Liver (tissue), 9 donors: Measurements from ENCODE around the gene TBC1D5. TPM values are rescaled to one million over a fixed set of nuclear protein-coding genes. Genes with fewer than 3 reads are reported as not detected.

Experiments
- DNase-seq: peaks from one replicate; pipeline ENCODE4 v3.0.0-alpha.2; 2017; ENCODE audit warnings: low spot score
- H3K27ac ChIP-seq, 2 donors: one replicate each; pipeline ENCODE4 v1.7.0; 2013; ENCODE audit warnings: inconsistent platforms in 2 of 2, low read length in 2 of 2, control low read depth in 1 of 2, low read depth in 1 of 2, mild to moderate bottlenecking in 1 of 2
- H3K27me3 ChIP-seq, 4 donors: one replicate each; pipeline versions ENCODE4 v1.6.1 to v1.7.0; 2013; ENCODE audit warnings: low read length in 3 of 4, inconsistent platforms in 1 of 4, mild to moderate bottlenecking in 1 of 4, moderate library complexity in 1 of 4; ENCODE audit not compliant: control insufficient read depth in 4 of 4, insufficient read depth in 4 of 4
- H3K36me3 ChIP-seq, 4 donors: one replicate each; pipeline versions ENCODE4 v1.6.1 to v1.7.0; 2013; ENCODE audit warnings: low read length in 3 of 4, mild to moderate bottlenecking in 3 of 4, low read depth in 1 of 4, moderate library complexity in 1 of 4; ENCODE audit not compliant: control insufficient read depth in 4 of 4, insufficient read depth in 3 of 4
- H3K4me1 ChIP-seq, 4 donors: one replicate each; pipeline versions ENCODE4 v1.6.1 to v1.7.0; 2013; ENCODE audit warnings: low read length in 3 of 4, mild to moderate bottlenecking in 3 of 4, moderate library complexity in 1 of 4; ENCODE audit not compliant: control insufficient read depth in 4 of 4, insufficient read depth in 4 of 4
- H3K4me3 ChIP-seq, 3 donors: one replicate each; pipeline versions ENCODE4 v1.6.1 to v1.7.0; 2013; ENCODE audit warnings: low read length in 3 of 3, control low read depth in 1 of 3, low read depth in 1 of 3, mild to moderate bottlenecking in 1 of 3
- H3K9ac ChIP-seq, 2 donors: one replicate each; pipeline ENCODE4 v1.7.0; 2013; ENCODE audit warnings: low read length in 2 of 2, mild to moderate bottlenecking in 2 of 2, moderate library complexity in 2 of 2, control low read depth in 1 of 2, low read depth in 1 of 2
- H3K9me3 ChIP-seq, 4 donors: one replicate each; pipeline versions ENCODE4 v1.6.1 to v1.7.0; 2013; ENCODE audit warnings: low read length in 3 of 4; ENCODE audit not compliant: control insufficient read depth in 4 of 4
- CTCF ChIP-seq: fragments of 150-350 bp; IDR thresholded peaks from 2 replicates; pipeline ENCODE4 v1.5.1; 2017; ENCODE audit warnings: improper control_type of control experiment, low read depth, low read length; ENCODE audit not compliant: missing input control
- EGR1 ChIP-seq, 2 donors: IDR thresholded peaks; 2 replicates each; pipeline ENCODE4 v1.6.1; 2016 to 2018; ENCODE audit warnings: antibody characterized with exemption in 2 of 2, low read depth in 2 of 2
- FOXA1 ChIP-seq: IDR thresholded peaks from 2 replicates; pipeline ENCODE4 v1.6.1; 2016; ENCODE audit warnings: antibody characterized with exemption
- FOXA2 ChIP-seq: IDR thresholded peaks from 2 replicates; pipeline ENCODE4 v1.6.1; 2016; ENCODE audit warnings: antibody characterized with exemption
- HNF4A ChIP-seq, 2 donors: conservative IDR thresholded peaks; 2 replicates each; pipeline ENCODE4 v1.6.1; 2016; ENCODE audit warnings: antibody characterized with exemption in 2 of 2, mild to moderate bottlenecking in 2 of 2
- HNF4G ChIP-seq: IDR thresholded peaks from 2 replicates; pipeline ENCODE4 v1.6.1; 2016; ENCODE audit warnings: antibody characterized with exemption
- JUND ChIP-seq, 2 donors: IDR thresholded peaks; 2 replicates each; pipeline ENCODE4 v1.6.1; 2016; ENCODE audit warnings: antibody characterized with exemption in 2 of 2
- MAX ChIP-seq: IDR thresholded peaks from 2 replicates; pipeline ENCODE4 v1.6.1; 2016; ENCODE audit warnings: antibody characterized with exemption
- NR2F2 ChIP-seq: IDR thresholded peaks from 2 replicates; pipeline ENCODE4 v1.6.1; 2016; ENCODE audit warnings: antibody characterized with exemption
- RAD21 ChIP-seq, 2 donors: IDR thresholded peaks; 2 replicates each; pipeline ENCODE4 v1.6.1; 2016; ENCODE audit warnings: antibody characterized with exemption in 2 of 2, mild to moderate bottlenecking in 2 of 2
- RXRA ChIP-seq, 2 donors: IDR thresholded peaks; 2 replicates each; pipeline ENCODE4 v1.6.1; 2017 to 2018; ENCODE audit warnings: antibody characterized with exemption in 2 of 2, mild to moderate bottlenecking in 1 of 2
- SP1 ChIP-seq: IDR thresholded peaks from 2 replicates; pipeline ENCODE4 v1.6.1; 2018; ENCODE audit warnings: antibody characterized with exemption, mild to moderate bottlenecking
- TAF1 ChIP-seq: conservative IDR thresholded peaks from 2 replicates; pipeline ENCODE4 v1.6.1; 2016; ENCODE audit warnings: antibody characterized with exemption, mild to moderate bottlenecking
- YY1 ChIP-seq: IDR thresholded peaks from 2 replicates; pipeline ENCODE4 v1.6.1; 2016; ENCODE audit warnings: antibody characterized with exemption, mild to moderate bottlenecking
- ZBTB33 ChIP-seq: IDR thresholded peaks from 2 replicates; pipeline ENCODE4 v1.6.1; 2016; ENCODE audit warnings: antibody characterized with exemption
- WGBS: extraction: QIAGEN DNeasy Blood & Tissue Kit; methylation state at CpG from one replicate; pipeline ENCODE4 v1.1.7; 2013; 5-methylcytosine and 5-hydroxymethylcytosine counted together
- polyA plus RNA-seq, 2 donors: library from polyadenylated mRNA; stranded (reverse) in 1 of 2; unstranded in 1 of 2; fragments of 200-250 nt in 1 of 2; fragments of >200 nt in 1 of 2; fragmentation: Nextera tagmentation in 1 of 2; extraction: Ambion mirVana in 1 of 2; gene quantifications; one replicate each; pipeline versions ENCODE4 v1.2.1 to v1.2.3, GENCODE V29; 2013 to 2015
- total RNA-seq, 2 donors: library from RNA; depleted of rRNA; stranded (reverse); fragments of >200 nt; gene quantifications; one replicate each; pipeline ENCODE4 v1.2.3, GENCODE V29; 2014
- TF ChIP-seq, protein P1 (sequence below): IDR thresholded peaks from 2 replicates; pipeline ENCODE4 v1.6.1; 2016; ENCODE audit warnings: antibody characterized with exemption, mild to moderate bottlenecking
- donor health status: healthy.
- donor health status: healthy.
- donor health status: healthy.
- donor health status: healthy.
- donor health status: healthy.

Gene TBC1D5
- total and polyA plus RNA-seq, 4 donors: 9.1 to 45.6 (median 25.6) TPM

- no peaks in the 10 kb centered on the region for H3K9me3 ChIP-seq
- H3K4me3 ChIP-seq: no peak overlapping the region
- H3K9ac ChIP-seq: no peak overlapping the region
- H3K27ac ChIP-seq: no peak overlapping the region
- TF ChIP-seq RAD21 (IDR thresholded peaks at IDR 0.05) (no peak), HNF4G (no peak), JUND (IDR thresholded peaks at IDR 0.05) (no peak), TAF1 (no peak), FOXA1 (no peak), HNF4A (conservative IDR thresholded peaks at IDR 0.05) (no peak), ZBTB33 (no peak)
- TF ChIP-seq, protein P1, sequence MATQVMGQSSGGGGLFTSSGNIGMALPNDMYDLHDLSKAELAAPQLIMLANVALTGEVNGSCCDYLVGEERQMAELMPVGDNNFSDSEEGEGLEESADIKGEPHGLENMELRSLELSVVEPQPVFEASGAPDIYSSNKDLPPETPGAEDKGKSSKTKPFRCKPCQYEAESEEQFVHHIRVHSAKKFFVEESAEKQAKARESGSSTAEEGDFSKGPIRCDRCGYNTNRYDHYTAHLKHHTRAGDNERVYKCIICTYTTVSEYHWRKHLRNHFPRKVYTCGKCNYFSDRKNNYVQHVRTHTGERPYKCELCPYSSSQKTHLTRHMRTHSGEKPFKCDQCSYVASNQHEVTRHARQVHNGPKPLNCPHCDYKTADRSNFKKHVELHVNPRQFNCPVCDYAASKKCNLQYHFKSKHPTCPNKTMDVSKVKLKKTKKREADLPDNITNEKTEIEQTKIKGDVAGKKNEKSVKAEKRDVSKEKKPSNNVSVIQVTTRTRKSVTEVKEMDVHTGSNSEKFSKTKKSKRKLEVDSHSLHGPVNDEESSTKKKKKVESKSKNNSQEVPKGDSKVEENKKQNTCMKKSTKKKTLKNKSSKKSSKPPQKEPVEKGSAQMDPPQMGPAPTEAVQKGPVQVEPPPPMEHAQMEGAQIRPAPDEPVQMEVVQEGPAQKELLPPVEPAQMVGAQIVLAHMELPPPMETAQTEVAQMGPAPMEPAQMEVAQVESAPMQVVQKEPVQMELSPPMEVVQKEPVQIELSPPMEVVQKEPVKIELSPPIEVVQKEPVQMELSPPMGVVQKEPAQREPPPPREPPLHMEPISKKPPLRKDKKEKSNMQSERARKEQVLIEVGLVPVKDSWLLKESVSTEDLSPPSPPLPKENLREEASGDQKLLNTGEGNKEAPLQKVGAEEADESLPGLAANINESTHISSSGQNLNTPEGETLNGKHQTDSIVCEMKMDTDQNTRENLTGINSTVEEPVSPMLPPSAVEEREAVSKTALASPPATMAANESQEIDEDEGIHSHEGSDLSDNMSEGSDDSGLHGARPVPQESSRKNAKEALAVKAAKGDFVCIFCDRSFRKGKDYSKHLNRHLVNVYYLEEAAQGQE: no peak
- H3K4me1 ChIP-seq: peaks cover 0 to 2% (median 0%) of the 10 kb centered on the region in 4 donors
- no peaks in the 10 kb centered on the region for H3K36me3 ChIP-seq
- no peak for DNase-seq
- WGBS: 97% methylated on average over 4 of the region's 4 CpGs
- no peaks in the 10 kb centered on the region for H3K27me3 ChIP-seq
Measured at GRCh38 chr3:17433876-17434275, 308.6 kb downstream of the TBC1D5 start.

DNA sequence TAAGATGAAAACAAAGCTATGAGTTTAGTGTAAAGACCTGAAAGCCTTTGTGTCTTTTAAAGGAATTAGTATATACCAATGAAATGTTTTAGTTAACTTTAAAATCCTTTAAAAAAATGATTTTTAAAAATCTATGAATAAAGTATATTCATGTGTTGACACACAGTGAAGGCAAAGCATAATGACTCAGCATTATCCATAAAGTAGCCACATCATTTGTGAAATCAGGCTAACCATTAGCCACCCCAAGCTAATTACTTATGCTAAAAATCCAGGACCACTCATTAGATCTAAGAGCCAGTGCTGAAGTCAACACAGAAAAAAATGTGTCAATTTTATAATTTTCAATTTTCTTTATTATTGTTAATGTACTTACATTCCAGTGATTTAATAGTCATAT lies 310.2 kb downstream of the TBC1D5 start:
- H3K9ac ChIP-seq: no peak overlapping the region
- no peak for DNase-seq
- TF ChIP-seq YY1 (no peak), FOXA1 (no peak), HNF4A (conservative IDR thresholded peaks at IDR 0.05) (no peak), TAF1 (no peak), FOXA2 (no peak), NR2F2 (no peak), ZBTB33 (no peak), RAD21 (IDR thresholded peaks at IDR 0.05) (no peak), MAX (no peak), RXRA (IDR thresholded peaks at IDR 0.05) (no peak), SP1 (no peak), CTCF (no peak), EGR1 (IDR thresholded peaks at IDR 0.05; ENCODE audit: low read depth in 2 of 2) (no peak), JUND (IDR thresholded peaks at IDR 0.05) (no peak), HNF4G (no peak)
- TF ChIP-seq, protein P1: no peak

More for the DNA sequence above, 310.2 kb downstream of the TBC1D5 start:
- H3K4me3 ChIP-seq: no peak overlapping the region
- no peaks in the 10 kb centered on the region for H3K9me3 ChIP-seq
- H3K36me3 ChIP-seq: no peaks in the 10 kb centered on the region
- no peaks in the 10 kb centered on the region for H3K27me3 ChIP-seq
- H3K27ac ChIP-seq: no peak overlapping the region
- H3K4me1 ChIP-seq: peaks cover 0 to 2% (median 0%) of the 10 kb centered on the region in 4 donors
